ENCODE results near the gene RPS6KC1. TPM values are rescaled to one million over a fixed set of nuclear protein-coding genes. Genes with fewer than 3 reads are reported as not detected.
"Not testable (repeated sequence)": the region's sequence is repeated elsewhere in the genome, so short reads cannot be mapped to it uniquely, and the experiment has no call there.

Gene RPS6KC1
- total RNA-seq, 1 donor = 15.6 TPM

DNA sequence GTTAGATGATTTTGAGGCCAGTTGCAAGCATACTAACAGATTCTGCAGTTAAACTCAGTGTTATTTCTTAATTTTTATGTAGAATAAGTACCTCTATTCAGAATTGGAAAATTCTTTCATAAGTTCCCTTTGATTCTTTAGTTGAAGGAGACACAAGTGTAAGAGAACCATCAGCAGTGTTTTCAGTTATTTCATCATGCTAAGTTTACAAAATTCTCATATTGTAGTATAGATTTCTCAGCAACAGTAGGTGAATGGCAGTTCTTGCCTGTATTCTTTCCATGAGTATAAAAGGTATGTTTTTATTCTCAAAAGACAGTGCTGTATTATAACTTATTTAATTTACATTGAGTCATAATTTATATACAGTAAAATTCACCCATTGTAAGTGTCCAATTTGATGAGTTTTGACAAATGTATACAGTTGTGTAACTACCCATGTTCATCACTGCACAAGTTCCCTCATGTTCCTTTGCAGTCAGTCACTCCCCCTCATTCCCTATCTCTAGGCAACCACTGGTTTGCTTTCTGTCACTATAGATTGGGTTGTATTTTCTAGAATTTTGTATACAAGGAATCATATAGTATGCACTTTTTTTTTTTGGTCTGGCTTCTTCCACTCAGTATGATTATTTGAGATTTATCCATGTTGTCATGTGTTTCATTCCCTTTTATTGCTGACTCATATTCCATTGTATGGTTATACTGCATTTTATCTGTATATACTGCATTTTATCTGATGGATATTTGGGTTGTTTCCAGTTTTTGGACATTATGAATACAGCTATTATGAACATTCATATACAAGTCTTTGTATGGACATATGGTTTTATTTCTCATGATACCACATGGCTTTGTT lies 3.9 kb downstream of the RPS6KC1 start:
- DNase-seq (ENCODE audit: low read depth in 2 of 3, low spot score in 2 of 3) = no peak

- no peak for DNase-seq (ENCODE audit: low read depth in 2 of 3, low spot score in 2 of 3)
Measured at GRCh38 chr1:213055767-213056166, 4.7 kb downstream of the RPS6KC1 start.

DNA sequence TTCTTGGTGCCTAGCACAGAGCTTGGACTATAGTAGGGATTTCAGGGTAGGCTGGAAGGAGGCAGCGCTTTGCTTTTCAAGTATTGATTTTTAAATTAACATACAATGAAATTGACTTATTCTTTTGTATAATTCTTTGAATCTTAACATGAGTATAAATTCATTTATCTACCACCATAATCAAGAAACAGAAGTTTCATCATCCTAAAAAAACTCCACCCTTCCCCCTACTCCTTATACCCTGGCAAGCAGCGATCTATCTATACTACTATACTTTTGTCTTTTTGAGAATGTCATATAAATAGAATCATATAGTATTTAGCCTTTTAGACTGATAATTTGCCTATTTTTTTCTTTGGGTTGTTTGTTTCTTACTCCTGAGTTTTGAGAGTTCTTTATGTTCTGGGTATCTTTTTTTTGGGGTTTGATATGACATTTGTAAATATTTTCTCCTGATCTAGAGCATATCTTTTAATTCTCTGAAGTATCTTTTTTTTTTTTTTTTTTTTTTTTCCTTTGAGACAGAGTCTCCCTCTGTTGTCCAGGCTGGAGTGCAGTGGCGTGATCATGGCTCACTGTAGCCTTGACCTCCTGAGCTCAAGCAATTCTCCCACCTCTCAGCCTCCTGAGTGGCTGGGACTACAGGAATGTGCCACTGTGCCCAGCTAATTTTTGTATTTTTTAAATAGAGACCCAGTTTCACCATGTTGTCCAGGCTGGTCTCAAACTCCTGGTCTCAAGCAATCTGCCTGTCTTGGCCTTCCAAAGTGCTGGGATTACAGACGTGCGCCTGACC lies 6.4 kb downstream of the RPS6KC1 start:
- DNase-seq (ENCODE audit: low read depth in 2 of 3, low spot score in 2 of 3) = no peak

DNA sequence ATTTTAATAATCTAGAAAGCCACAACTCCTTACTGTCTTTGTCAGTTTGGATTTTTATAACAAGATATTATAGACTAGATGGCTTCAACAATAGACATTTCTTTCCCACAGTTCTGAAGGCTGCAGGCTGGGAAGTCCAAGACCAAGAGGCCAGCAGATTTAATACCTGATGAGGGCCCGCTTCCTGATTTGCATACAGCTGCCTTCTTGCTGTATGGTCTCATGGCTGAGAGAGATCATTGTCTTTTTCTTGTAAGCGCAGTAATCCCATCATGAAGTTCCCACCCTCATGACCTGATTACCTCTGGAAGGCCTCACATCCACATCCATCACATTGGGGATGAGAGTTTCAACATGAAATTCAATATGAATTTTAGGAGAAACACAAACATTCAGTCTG lies 9.8 kb downstream of the RPS6KC1 start:
- no peak for DNase-seq (ENCODE audit: low read depth in 2 of 3, low spot score in 2 of 3)

- no peak for DNase-seq (ENCODE audit: low read depth in 2 of 3, low spot score in 2 of 3)
Measured at GRCh38 chr1:213061263-213061662, 10.2 kb downstream of the RPS6KC1 start.

DNA sequence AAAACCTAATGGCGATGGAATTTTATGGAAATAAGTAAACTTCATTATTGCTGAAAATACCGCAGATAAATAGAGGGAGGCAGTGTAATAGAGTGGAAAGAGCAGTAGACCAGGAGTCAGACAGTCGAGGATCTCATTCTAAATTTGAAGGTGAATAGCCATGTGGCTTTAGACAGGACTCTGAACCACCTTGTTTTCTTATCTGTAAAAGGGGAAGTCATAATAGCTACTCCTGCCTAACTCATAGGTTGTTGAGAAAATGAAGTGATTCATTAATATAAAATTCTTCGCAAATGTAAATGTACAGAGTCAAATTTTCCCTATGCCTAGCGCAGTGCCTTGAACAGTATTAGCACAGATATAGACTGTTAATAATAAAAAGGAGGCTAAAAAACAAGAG lies 14.8 kb downstream of the RPS6KC1 start:
- DNase-seq (ENCODE audit: low read depth in 2 of 3, low spot score in 2 of 3) = no peak

DNA sequence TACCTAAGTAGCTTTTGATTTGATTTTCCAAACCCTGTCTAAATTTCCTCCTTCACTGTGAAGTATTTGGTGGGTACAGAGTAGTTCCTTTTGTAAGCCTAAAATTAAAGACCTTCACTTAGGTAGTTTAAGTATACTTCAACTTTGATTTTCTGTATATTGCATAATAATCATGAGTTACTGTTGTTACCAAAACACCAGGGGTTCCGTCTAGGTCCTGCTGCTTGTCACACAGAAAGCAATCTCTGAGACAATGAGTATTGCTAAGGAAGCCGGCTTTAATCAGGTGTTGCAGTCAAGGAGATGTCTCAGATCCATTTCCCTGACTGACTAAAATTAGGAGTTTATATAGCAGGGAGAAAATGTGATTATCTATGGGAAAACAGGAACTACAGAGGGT lies 15.3 kb downstream of the RPS6KC1 start:
- DNase-seq (ENCODE audit: low read depth in 2 of 3, low spot score in 2 of 3) = no peak

DNA sequence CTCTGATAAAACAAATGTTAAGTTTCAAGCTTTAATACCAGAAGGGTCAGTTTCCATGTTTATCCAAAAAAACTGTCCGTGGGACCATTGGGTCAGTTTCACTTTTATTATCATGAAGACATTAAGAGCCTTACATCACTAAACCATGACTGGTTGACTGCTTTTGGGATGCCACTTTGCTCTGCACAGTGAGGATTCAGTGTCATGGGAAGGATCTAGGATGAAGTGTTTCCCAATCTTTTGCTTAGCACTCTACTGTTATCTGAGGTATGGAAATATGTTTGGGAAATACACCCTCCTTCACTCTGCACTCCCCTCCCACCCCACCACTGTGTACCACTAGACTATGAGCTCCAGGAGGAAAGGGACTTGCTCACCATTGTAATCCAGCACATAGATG lies 16.3 kb downstream of the RPS6KC1 start:
- DNase-seq (ENCODE audit: low read depth in 2 of 3, low spot score in 2 of 3) = no peak

GRCh38 chr1:213070406-213070805 lies 19.4 kb downstream of the RPS6KC1 start:
- DNase-seq (ENCODE audit: low read depth in 2 of 3, low spot score in 2 of 3) = peak in 2 of 3 donors; percentile 64 to 73

GRCh38 chr1:213075725-213076124 lies 24.7 kb downstream of the RPS6KC1 start:
- DNase-seq (ENCODE audit: low read depth in 2 of 3, low spot score in 2 of 3) = no peak

GRCh38 chr1:213082420-213083111 lies 31.5 kb downstream of the RPS6KC1 start:
- DNase-seq (ENCODE audit: low read depth in 2 of 3, low spot score in 2 of 3) = no peak

GRCh38 chr1:213083112-213083445 lies 32.0 kb downstream of the RPS6KC1 start:
- no peak for DNase-seq (ENCODE audit: low read depth in 2 of 3, low spot score in 2 of 3)

- no peak for DNase-seq (ENCODE audit: low read depth in 2 of 3, low spot score in 2 of 3)
Measured at GRCh38 chr1:213087911-213088310, 36.9 kb downstream of the RPS6KC1 start.

DNA sequence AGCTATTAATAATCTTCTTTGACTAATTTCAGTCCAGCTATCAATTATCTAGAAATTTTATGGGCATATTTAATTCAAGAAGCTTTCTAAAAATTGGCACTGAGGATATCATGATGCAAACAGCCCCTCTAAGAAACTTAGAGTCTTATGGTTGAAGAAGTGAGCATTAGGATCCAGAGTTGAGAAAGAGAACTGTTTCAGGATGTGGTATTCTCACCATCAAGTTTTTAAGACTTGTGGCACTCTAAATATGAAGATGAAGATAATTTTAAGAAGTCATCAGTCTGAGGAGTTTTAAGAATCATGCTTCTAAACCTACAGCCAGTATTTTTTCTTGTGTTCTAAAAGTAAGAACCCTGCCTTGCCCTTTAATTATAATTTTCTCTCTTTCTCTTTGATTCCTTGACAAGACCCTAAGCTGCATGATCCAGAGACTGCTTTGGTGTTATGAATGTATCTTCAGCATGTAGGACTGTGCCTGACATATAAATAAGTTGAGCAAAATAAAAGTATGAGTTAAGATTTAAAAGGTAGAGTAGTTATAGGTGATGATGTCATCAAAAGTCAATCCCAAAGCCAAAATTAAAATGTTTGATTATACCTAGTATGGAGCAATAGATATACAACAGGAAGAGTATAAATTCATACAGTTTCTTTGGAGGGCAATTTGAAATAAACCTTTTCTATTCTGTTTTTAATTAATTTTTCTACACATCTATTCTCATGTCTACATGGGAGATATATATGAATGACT lies 39.1 kb downstream of the RPS6KC1 start:
- no peak for DNase-seq (ENCODE audit: low read depth in 2 of 3, low spot score in 2 of 3)

DNA sequence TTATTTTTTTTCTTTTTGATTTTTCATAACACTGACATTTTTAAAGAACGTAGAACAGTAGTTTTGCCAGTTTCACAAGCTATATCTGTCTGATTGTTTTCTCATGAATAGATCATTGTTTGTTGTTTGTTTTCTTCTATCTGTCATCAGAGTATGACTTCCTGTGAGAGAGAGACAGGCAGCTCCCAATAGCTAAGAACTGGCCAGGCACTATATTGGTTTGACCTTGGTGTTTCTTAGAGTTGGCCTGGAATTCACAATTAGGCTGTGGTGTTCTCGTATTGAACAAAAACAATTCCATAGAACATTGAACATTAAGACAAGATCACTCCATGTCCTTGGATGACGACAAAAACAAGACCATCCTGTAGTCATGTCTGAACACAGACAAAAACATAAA lies 43.4 kb downstream of the RPS6KC1 start:
- DNase-seq (ENCODE audit: low read depth in 2 of 3, low spot score in 2 of 3) = no peak

DNA sequence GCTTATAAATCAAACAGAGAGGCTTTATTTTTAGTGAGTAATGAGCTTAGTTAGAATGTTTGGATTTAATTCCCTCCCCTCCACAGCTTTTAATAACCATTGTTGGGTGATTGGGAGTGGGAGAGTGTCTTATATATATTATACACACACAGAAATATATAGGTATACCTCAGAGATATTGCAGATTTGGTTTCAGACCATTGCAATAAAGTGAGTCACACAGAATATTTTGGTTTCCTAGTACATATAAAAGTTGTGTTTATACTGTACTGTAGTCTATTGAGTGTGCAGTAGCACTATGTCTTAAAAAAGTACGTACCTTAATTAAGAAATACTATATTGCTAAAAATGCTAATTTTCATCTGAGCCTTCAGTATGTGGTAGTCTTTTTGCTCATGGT lies 44.4 kb downstream of the RPS6KC1 start:
- no peak for DNase-seq (ENCODE audit: low read depth in 2 of 3, low spot score in 2 of 3)

DNA sequence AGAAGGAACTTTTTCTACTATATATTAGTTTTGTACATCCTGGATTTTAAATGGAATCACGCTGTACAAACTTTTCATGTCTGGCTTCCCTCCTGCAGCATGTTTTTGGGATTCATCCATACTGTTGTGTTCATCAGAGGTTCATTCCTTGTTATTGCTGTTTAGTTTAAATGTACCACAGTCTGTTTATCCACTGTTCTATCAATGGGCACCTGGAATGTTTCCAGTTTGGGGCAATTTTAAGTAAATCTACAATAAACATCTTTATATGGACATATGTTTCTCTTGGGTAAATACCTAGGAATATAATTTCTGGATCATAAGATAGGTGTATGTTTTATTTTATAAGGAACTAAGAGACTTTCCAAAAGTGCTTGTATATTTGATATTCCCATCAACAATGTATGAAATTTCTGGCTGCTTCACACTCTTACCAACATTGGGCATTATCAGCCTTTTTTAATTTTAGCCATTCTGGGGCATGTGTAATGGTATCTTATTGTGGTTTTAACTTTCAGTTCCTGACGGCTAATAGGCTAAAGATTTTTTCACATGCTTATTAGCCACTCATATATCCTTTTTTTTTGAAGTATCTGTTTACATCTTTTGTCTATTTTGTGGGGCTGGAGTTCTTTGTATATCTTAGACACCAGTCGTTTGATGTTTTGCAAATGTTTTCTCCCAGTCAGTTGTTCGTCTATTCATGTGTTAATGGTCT lies 48.8 kb downstream of the RPS6KC1 start:
- DNase-seq (ENCODE audit: low read depth in 2 of 3, low spot score in 2 of 3) = no peak

DNA sequence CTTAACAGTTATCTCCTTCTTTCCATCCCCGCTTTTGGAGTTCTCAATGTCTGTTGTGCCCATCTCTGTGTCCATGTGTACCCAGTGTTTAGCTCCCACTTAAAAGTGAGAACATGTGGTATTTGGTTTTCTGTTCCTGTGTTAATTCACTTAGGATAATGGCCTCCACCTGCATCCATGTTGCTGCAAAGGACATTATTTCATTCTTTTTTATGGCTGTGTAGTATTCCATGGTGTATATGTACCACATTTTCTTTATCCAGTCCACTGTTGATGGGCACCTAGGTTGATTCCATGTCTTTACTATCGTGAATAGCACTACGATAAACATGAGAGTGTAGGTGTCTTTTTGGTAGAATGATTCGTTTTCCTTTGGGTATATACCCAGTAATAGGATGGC lies 49.5 kb downstream of the RPS6KC1 start:
- DNase-seq (ENCODE audit: low read depth in 2 of 3, low spot score in 2 of 3) = not testable (repeated sequence)

GRCh38 chr1:213103377-213104306 lies 52.6 kb downstream of the RPS6KC1 start:
- DNase-seq (ENCODE audit: low read depth in 2 of 3, low spot score in 2 of 3) = no peak
